ENCODE measurements around the gene OIP5.
A peak's percentile ranks its signal among the peaks of the same experiment; 100 is the strongest.
"Not testable (repeated sequence)": the region's sequence is repeated elsewhere in the genome, so short reads cannot be mapped to it uniquely, and the experiment has no call there.

OIP5 gene

GRCh38 chr15:41332194-41333025 lies at the start of gene OIP5, which contains the start of gene NUSAP1:
Gene OIP5 (minus strand): TSS chr15:41332591. CDS start chr15:41332561, 30 bp downstream.
Gene NUSAP1 (plus strand): TSS chr15:41332881. CDS start chr15:41332958, 77 bp downstream.
- DNase-seq, result peak; percentile 99

- no peak for DNase-seq
These were observed 45.6 kb upstream of the OIP5 start for GRCh38 chr15:41377978-41378377.

GRCh38 chr15:41367418-41367817 lies 35.0 kb upstream of the OIP5 start:
- no peak for DNase-seq

GRCh38 chr15:41354371-41354770 lies 22.0 kb upstream of the OIP5 start:
- DNase-seq, result no peak

GRCh38 chr15:41350057-41350717 lies 17.8 kb upstream of the OIP5 start:
- no peak for DNase-seq

- no peak for DNase-seq
These were observed 14.8 kb upstream of the OIP5 start for GRCh38 chr15:41347236-41347635.

- no peak for DNase-seq
These were observed 9.1 kb upstream of the OIP5 start for GRCh38 chr15:41341519-41341918.

- DNase-seq, result no peak
These were observed 7.9 kb upstream of the OIP5 start for GRCh38 chr15:41340189-41340695.

GRCh38 chr15:41337631-41338522 lies 5.5 kb upstream of the OIP5 start:
- no peak for DNase-seq

GRCh38 chr15:41337047-41337446 lies 4.7 kb upstream of the OIP5 start:
- no peak for DNase-seq

- DNase-seq, result peak; percentile 19
These were observed 4.2 kb upstream of the OIP5 start for GRCh38 chr15:41336549-41336948.

GRCh38 chr15:41334293-41335120 lies 2.1 kb upstream of the OIP5 start:
- no peak for DNase-seq

GRCh38 chr15:41333026-41333562 lies 703 bp upstream of the OIP5 start:
- peak; percentile 52 for DNase-seq

- no peak for DNase-seq
These were observed 578 bp downstream of the OIP5 start for GRCh38 chr15:41331833-41332193.

- DNase-seq, result no peak
These were observed 1.1 kb downstream of the OIP5 start for GRCh38 chr15:41331281-41331680.

- DNase-seq, result no peak
These were observed 8.8 kb downstream of the OIP5 start for GRCh38 chr15:41323611-41324010.

GRCh38 chr15:41320805-41321330 lies 11.5 kb downstream of the OIP5 start:
- DNase-seq, result not testable (repeated sequence)

- DNase-seq, result no peak
These were observed 23.0 kb downstream of the OIP5 start for GRCh38 chr15:41309226-41309905.

- DNase-seq, result no peak
These were observed 24.7 kb downstream of the OIP5 start for GRCh38 chr15:41307679-41308078.

GRCh38 chr15:41304149-41304770 lies 28.1 kb downstream of the OIP5 start:
- no peak for DNase-seq

Measured in CD4-positive, alpha-beta T cell treated with Interleukin-17A for 1 hour (primary cell).